GM12892 (cell line): ENCODE measurements around the gene METTL24.
"Not testable (repeated sequence)": the region's sequence is repeated elsewhere in the genome, so short reads cannot be mapped to it uniquely, and the experiment has no call there.

Experiments used
- POLR2A ChIP-seq: IDR thresholded peaks from 2 replicates; pipeline ENCODE4 v1.6.1; 2011; ENCODE audit warnings: low read depth, low read length, control low read depth
- POLR2AphosphoS5 ChIP-seq: IDR thresholded peaks from 2 replicates; pipeline ENCODE4 v1.6.1; 2011; ENCODE audit warnings: low read depth, low read length, control low read depth
- TAF1 ChIP-seq: IDR thresholded peaks from 2 replicates; pipeline ENCODE4 v1.6.1; 2011; ENCODE audit warnings: low read depth, mild to moderate bottlenecking, control low read depth, low read length, borderline replicate concordance

DNA sequence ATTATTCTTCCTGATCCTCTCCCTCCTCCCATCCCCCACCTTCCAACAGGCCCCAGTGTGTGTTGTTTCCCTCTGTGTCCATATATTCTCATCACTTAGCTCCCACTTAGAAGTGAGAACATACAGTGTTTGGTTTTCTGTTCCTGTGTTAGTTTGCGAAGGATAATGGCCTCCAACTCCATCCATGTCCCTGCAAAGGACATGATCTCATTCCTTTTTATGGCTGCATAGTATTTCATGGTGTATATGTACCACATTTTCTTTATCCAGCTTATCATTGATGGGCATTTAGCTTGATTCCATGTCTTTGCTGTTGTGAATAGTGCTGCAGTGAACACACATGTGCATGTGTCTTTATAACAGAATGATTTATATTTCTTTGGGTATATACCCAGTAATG is 122.1 kb downstream of the METTL24 start:
- not testable (repeated sequence) for TF ChIP-seq POLR2A, POLR2AphosphoS5, TAF1
